Stimulated activated CD4-positive, alpha-beta T cell treated with anti-CD3 and anti-CD28 coated beads, Interleukin-15, amount 100 ng/mL, for 24 hours (primary cell): ENCODE data around the gene TC2N.
"Not testable (repeated sequence)": the region's sequence is repeated elsewhere in the genome, so short reads cannot be mapped to it uniquely, and the experiment has no call there.

ENCODE experiments used
- DNase-seq: peaks from one replicate; pipeline ENCODE4 v3.0.0-alpha.2; 2020

The TC2N gene

GRCh38 chr14:91751719-91752118, 115.6 kb downstream of the TC2N start:
- DNase-seq, result no peak

GRCh38 chr14:91750634-91751198, 116.6 kb downstream of the TC2N start:
- no peak for DNase-seq

- DNase-seq, result no peak
Observed at GRCh38 chr14:91749868-91750267, 117.5 kb downstream of the TC2N start.

- no peak for DNase-seq
Observed at GRCh38 chr14:91748049-91748448, 119.3 kb downstream of the TC2N start.

GRCh38 chr14:91745344-91745743, 122.0 kb downstream of the TC2N start:
- DNase-seq, result no peak

GRCh38 chr14:91744068-91744480, 123.3 kb downstream of the TC2N start:
- no peak for DNase-seq

- no peak for DNase-seq
Observed at GRCh38 chr14:91743305-91743653, 124.1 kb downstream of the TC2N start.

- DNase-seq, result no peak
Observed at GRCh38 chr14:91742621-91743304, 124.6 kb downstream of the TC2N start.

- not testable (repeated sequence) for DNase-seq
Observed at GRCh38 chr14:91739867-91740266, 127.5 kb downstream of the TC2N start.

GRCh38 chr14:91737619-91738018, 129.7 kb downstream of the TC2N start:
- DNase-seq, result no peak

- no peak for DNase-seq
Observed at GRCh38 chr14:91732859-91733477, 134.4 kb downstream of the TC2N start.

GRCh38 chr14:91732439-91732838, 134.9 kb downstream of the TC2N start:
- no peak for DNase-seq

GRCh38 chr14:91731986-91732385, 135.3 kb downstream of the TC2N start, which contains the start of gene CATSPERB:
CATSPERB (minus strand) TSS chr14:91732086; CDS start chr14:91729479, 2,607 bp downstream.
- no peak for DNase-seq

GRCh38 chr14:91731018-91731417, 136.3 kb downstream of the TC2N start:
- DNase-seq, result no peak

- no peak for DNase-seq
Observed at GRCh38 chr14:91729756-91730155, 137.6 kb downstream of the TC2N start.
